Measurements from ENCODE around the gene ROBO4.

GRCh38 chr11:124935548-124936514 lies 38.2 kb upstream of the ROBO4 start, which contains the start of gene HEPACAM:
- TF ChIP-seq EZH2 (IDR thresholded peaks at IDR 0.05; ENCODE audit: insufficient read depth, poor library complexity, severe bottlenecking) = no peak
- no peak for TF ChIP-seq EZH2phosphoT487 (IDR thresholded peaks at IDR 0.05; ENCODE audit: insufficient read depth, low read depth)
